ENCODE results near the gene CHP2. TPM values are rescaled to one million over a fixed set of nuclear protein-coding genes. Genes with fewer than 3 reads are reported as not detected.
"Not testable (repeated sequence)": the region's sequence is repeated elsewhere in the genome, so short reads cannot be mapped to it uniquely, and the experiment has no call there.

Gene CHP2
- total RNA-seq, 3 donors from 2014 or later: not detected

GRCh38 chr16:23729503-23730424 lies 25.1 kb upstream of the CHP2 start:
- ATAC-seq: no peak
- H3K27me3 Mint-ChIP-seq (ENCODE audit: low read depth): peaks cover 12% of the 10 kb centered on the region

GRCh38 chr16:23734176-23734893 lies 20.5 kb upstream of the CHP2 start:
- H3K9me3 Mint-ChIP-seq: no peaks in the 10 kb centered on the region
- no peaks in the 10 kb centered on the region for H3K36me3 Mint-ChIP-seq (ENCODE audit: insufficient read depth)
- no peak overlapping the region for H3K4me3 Mint-ChIP-seq
- H3K4me1 Mint-ChIP-seq (ENCODE audit: low read depth): peaks cover 4% of the 10 kb centered on the region
- DNase-seq (no peak), ATAC-seq (no peak)
- peaks cover 14% of the 10 kb centered on the region for H3K27me3 Mint-ChIP-seq (ENCODE audit: low read depth)

More at GRCh38 chr16:23729503-23730424, 25.1 kb upstream of the CHP2 start:
- no peak overlapping the region for H3K4me3 Mint-ChIP-seq
- H3K4me1 Mint-ChIP-seq (ENCODE audit: low read depth): peaks cover 3% of the 10 kb centered on the region
- no peaks in the 10 kb centered on the region for H3K36me3 Mint-ChIP-seq (ENCODE audit: insufficient read depth)
- H3K9me3 Mint-ChIP-seq: no peaks in the 10 kb centered on the region
- no peak for DNase-seq

- ATAC-seq; H3K36me3 Mint-ChIP-seq (ENCODE audit: insufficient read depth); DNase-seq; H3K4me3 Mint-ChIP-seq; H3K4me1 Mint-ChIP-seq (ENCODE audit: low read depth); H3K9me3 Mint-ChIP-seq: not testable (repeated sequence)
- H3K27me3 Mint-ChIP-seq (ENCODE audit: low read depth): peaks cover 16% of the 10 kb centered on the region
These were observed 17.3 kb upstream of the CHP2 start for GRCh38 chr16:23737423-23738028.

GRCh38 chr16:23739516-23739915 lies 15.3 kb upstream of the CHP2 start:
- Mint-ChIP-seq H3K4me3 (no peak overlapping the region), H3K4me1 (ENCODE audit: low read depth) (peaks cover 4% of the 10 kb centered on the region), H3K27me3 (ENCODE audit: low read depth) (peaks cover 33% of the 10 kb centered on the region), H3K36me3 (ENCODE audit: insufficient read depth) (no peaks in the 10 kb centered on the region), H3K9me3 (no peaks in the 10 kb centered on the region)
- ATAC-seq: no peak
- DNase-seq: no peak

- no peak for ATAC-seq
- no peaks in the 10 kb centered on the region for H3K4me1 Mint-ChIP-seq (ENCODE audit: low read depth)
- peaks cover 47% of the 10 kb centered on the region for H3K27me3 Mint-ChIP-seq (ENCODE audit: low read depth)
- no peak for DNase-seq
- H3K4me3 Mint-ChIP-seq: no peak overlapping the region
- peaks cover 10% of the 10 kb centered on the region for H3K9me3 Mint-ChIP-seq
- H3K36me3 Mint-ChIP-seq (ENCODE audit: insufficient read depth): peaks cover 4% of the 10 kb centered on the region
These were observed 13.0 kb upstream of the CHP2 start for GRCh38 chr16:23741675-23742303.

GRCh38 chr16:23742766-23743165 lies 12.1 kb upstream of the CHP2 start:
- DNase-seq: no peak
- Mint-ChIP-seq H3K27me3 (ENCODE audit: low read depth) (peaks cover 51% of the 10 kb centered on the region), H3K36me3 (ENCODE audit: insufficient read depth) (peaks cover 4% of the 10 kb centered on the region), H3K9me3 (peaks cover 10% of the 10 kb centered on the region), H3K4me1 (ENCODE audit: low read depth) (no peaks in the 10 kb centered on the region), H3K4me3 (no peak overlapping the region)
- ATAC-seq: no peak

- Mint-ChIP-seq H3K27me3 (ENCODE audit: low read depth) (peaks cover 48% of the 10 kb centered on the region), H3K36me3 (ENCODE audit: insufficient read depth) (peaks cover 4% of the 10 kb centered on the region), H3K4me1 (ENCODE audit: low read depth) (no peaks in the 10 kb centered on the region), H3K4me3 (no peak overlapping the region), H3K9me3 (peaks cover 10% of the 10 kb centered on the region)
- DNase-seq: no peak
- ATAC-seq: no peak
These were observed 9.6 kb upstream of the CHP2 start for GRCh38 chr16:23745263-23745662.

GRCh38 chr16:23748630-23749029 lies 6.2 kb upstream of the CHP2 start:
- ATAC-seq: no peak
- H3K27me3 Mint-ChIP-seq (ENCODE audit: low read depth): peaks cover 39% of the 10 kb centered on the region
- no peak overlapping the region for H3K4me3 Mint-ChIP-seq

GRCh38 chr16:23751053-23751452 lies 3.8 kb upstream of the CHP2 start:
- not testable (repeated sequence) for ATAC-seq; H3K4me3 Mint-ChIP-seq; H3K4me1 Mint-ChIP-seq (ENCODE audit: low read depth); H3K9me3 Mint-ChIP-seq; H3K36me3 Mint-ChIP-seq (ENCODE audit: insufficient read depth); DNase-seq
- peaks cover 37% of the 10 kb centered on the region for H3K27me3 Mint-ChIP-seq (ENCODE audit: low read depth)

More at GRCh38 chr16:23748630-23749029, 6.2 kb upstream of the CHP2 start:
- Mint-ChIP-seq H3K4me1 (ENCODE audit: low read depth) (no peaks in the 10 kb centered on the region), H3K36me3 (ENCODE audit: insufficient read depth) (peaks cover 4% of the 10 kb centered on the region), H3K9me3 (peaks cover 10% of the 10 kb centered on the region)
- no peak for DNase-seq

GRCh38 chr16:23753908-23754593 lies 775 bp upstream of the CHP2 start:
- no peaks in the 10 kb centered on the region for H3K36me3 Mint-ChIP-seq (ENCODE audit: insufficient read depth)
- no peaks in the 10 kb centered on the region for H3K9me3 Mint-ChIP-seq
- H3K4me1 Mint-ChIP-seq (ENCODE audit: low read depth): no peaks in the 10 kb centered on the region
- H3K4me3 Mint-ChIP-seq: no peak overlapping the region
- DNase-seq (no peak), ATAC-seq (no peak)
- peaks cover 50% of the 10 kb centered on the region for H3K27me3 Mint-ChIP-seq (ENCODE audit: low read depth)

- ATAC-seq (no peak), DNase-seq (no peak)
- Mint-ChIP-seq H3K27me3 (ENCODE audit: low read depth) (peaks cover 53% of the 10 kb centered on the region), H3K4me1 (ENCODE audit: low read depth) (no peaks in the 10 kb centered on the region), H3K36me3 (ENCODE audit: insufficient read depth) (no peaks in the 10 kb centered on the region), H3K4me3 (no peak overlapping the region), H3K9me3 (no peaks in the 10 kb centered on the region)
These were observed 621 bp downstream of the CHP2 start for GRCh38 chr16:23755484-23755809.

GRCh38 chr16:23757116-23757515 lies 2.3 kb downstream of the CHP2 start:
- peaks cover 53% of the 10 kb centered on the region for H3K27me3 Mint-ChIP-seq (ENCODE audit: low read depth)
- DNase-seq: no peak
- no peaks in the 10 kb centered on the region for H3K9me3 Mint-ChIP-seq
- no peaks in the 10 kb centered on the region for H3K36me3 Mint-ChIP-seq (ENCODE audit: insufficient read depth)
- ATAC-seq: no peak
- no peaks in the 10 kb centered on the region for H3K4me1 Mint-ChIP-seq (ENCODE audit: low read depth)
- H3K4me3 Mint-ChIP-seq: no peak overlapping the region

- no peak overlapping the region for H3K4me3 Mint-ChIP-seq
- ATAC-seq: no peak
- H3K4me1 Mint-ChIP-seq (ENCODE audit: low read depth): no peaks in the 10 kb centered on the region
- H3K27me3 Mint-ChIP-seq (ENCODE audit: low read depth): peaks cover 50% of the 10 kb centered on the region
- no peak for DNase-seq
- no peaks in the 10 kb centered on the region for H3K36me3 Mint-ChIP-seq (ENCODE audit: insufficient read depth)
- H3K9me3 Mint-ChIP-seq: no peaks in the 10 kb centered on the region
These were observed 3.3 kb downstream of the CHP2 start for GRCh38 chr16:23757937-23758619.

Measured in activated T-cell treated with anti-CD3 and anti-CD28 coated beads, Interleukin-2, amount 50 U/mL, for 4 hours (primary cell).